Spleen (tissue), 7 donors: ENCODE measurements around the gene ARVCF.

ENCODE experiments used
- POLR2AphosphoS5 ChIP-seq, 3 donors: sonication (generic); formaldehyde crosslinking; IDR thresholded peaks; one replicate each; pipeline ENCODE4 v1.5.1; 2017; ENCODE audit warnings: antibody characterized with exemption in 3 of 3
- TF ChIP-seq, protein P1 (sequence below), 11 experiments: fragments of 200-600 bp in 7 of 11; fragments of 450-650 bp in 4 of 11; sonication (generic) in 4 of 11; IDR thresholded peaks in 8 of 11; conservative IDR thresholded peaks in 3 of 11; 1 replicate in 7 of 11; 2 replicates in 4 of 11; pipeline versions ENCODE4 v1.4.0 to v1.8.0; 2016 to 2021; ENCODE audit warnings: antibody characterized with exemption in 11 of 11, inconsistent platforms in 4 of 11, mild to moderate bottlenecking in 1 of 11
- donor health status: DM: no; HTN: no; CAD: no; lungs with moderate emphysema.
- donor health status: DM: no; HTN: no; CAD: no.
- donor health status: DM: no; HTN: no; CAD: no.

DNA sequence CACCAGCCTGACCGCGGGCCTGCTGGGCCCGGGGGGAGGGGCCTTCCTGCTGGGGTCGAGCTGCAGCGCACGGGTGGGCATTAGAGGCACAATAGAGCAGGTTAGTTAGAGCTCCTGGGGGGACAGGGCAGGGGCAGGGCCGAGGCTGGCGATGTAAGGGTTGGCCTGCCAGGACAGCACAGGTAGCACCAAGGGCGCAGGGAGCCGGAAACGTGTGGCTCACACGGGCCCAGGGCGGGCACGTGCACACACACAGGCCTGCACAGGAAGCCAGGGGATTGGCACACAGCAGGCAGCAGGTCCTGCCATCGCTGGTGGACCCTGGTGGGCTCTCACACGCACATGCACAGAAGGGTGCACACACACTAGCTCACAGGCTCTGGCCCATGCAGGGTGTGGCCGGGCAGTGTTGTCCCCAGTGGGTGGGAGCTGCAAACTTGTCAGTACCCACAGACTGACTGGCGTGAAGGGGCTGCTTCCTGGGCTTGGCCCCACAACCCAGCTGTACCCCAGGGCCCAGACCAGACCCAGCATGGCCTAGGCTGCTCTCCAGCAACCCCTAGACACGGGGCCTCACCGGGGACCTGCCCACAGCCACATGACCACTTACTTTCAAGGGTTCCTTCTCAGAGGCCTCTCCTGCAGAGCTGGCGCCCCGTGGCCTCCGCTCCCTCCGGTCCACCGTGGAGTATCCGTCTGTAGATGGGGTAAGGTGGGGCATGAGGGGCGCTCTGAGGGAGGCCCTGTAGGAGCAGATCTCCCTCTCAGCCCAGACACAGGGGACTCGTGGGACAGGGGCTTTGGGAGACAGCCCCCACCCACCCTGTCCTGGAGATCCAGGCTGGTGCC is 45.1 kb downstream of the ARVCF start:
- TF ChIP-seq, protein P1, sequence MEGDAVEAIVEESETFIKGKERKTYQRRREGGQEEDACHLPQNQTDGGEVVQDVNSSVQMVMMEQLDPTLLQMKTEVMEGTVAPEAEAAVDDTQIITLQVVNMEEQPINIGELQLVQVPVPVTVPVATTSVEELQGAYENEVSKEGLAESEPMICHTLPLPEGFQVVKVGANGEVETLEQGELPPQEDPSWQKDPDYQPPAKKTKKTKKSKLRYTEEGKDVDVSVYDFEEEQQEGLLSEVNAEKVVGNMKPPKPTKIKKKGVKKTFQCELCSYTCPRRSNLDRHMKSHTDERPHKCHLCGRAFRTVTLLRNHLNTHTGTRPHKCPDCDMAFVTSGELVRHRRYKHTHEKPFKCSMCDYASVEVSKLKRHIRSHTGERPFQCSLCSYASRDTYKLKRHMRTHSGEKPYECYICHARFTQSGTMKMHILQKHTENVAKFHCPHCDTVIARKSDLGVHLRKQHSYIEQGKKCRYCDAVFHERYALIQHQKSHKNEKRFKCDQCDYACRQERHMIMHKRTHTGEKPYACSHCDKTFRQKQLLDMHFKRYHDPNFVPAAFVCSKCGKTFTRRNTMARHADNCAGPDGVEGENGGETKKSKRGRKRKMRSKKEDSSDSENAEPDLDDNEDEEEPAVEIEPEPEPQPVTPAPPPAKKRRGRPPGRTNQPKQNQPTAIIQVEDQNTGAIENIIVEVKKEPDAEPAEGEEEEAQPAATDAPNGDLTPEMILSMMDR (IDR thresholded peaks at IDR 0.05 in 8 of 11, conservative IDR thresholded peaks at IDR 0.05 in 3 of 11), result no peak
- TF ChIP-seq POLR2AphosphoS5 (IDR thresholded peaks at IDR 0.05), result peak; percentile 22 to 71 (median 39)
